ENCODE measurements around the gene COX7A2L. TPM values are rescaled to one million over a fixed set of nuclear protein-coding genes. Genes with fewer than 3 reads are reported as not detected.

COX7A2L gene
- total and polyA plus RNA-seq, 2 of the 8 experiments (the other 6 are each of a cell fraction or from before 2014, with no cell fraction given), result 85.6 to 114 TPM

- WGBS, 2 experiments (ENCODE audit: extremely low coverage in 1 of 2, insufficient coverage in 1 of 2, insufficient read length in 1 of 2, insufficient replicate concordance in 2 of 2, low coverage in 1 of 2, low lambda C conversion rate in 2 of 2, missing lambda C conversion rate in 1 of 2), result 86% methylated on average over 1 of the region's 1 CpG; no CpG with 5 or more reads in 1 of the 2 experiments
- no peak overlapping the region for H3K18ac ChIP-seq (ENCODE audit: extremely low read depth, low read length)
- CTCF ChIA-PET (ENCODE audit: partially characterized antibody), result interaction anchor here (0.6 kb wide), 1 partner anchor 13 kb away, joined by 5 read pairs; no protein-coding TSS in a partner anchor
- TF ChIP-seq JUND (IDR thresholded peaks at IDR 0.05; ENCODE audit: low read length), result no peak
- TF ChIP-seq RXRA (IDR thresholded peaks at IDR 0.05; ENCODE audit: insufficient read depth, low read depth, low read length), result no peak
- no peak for TF ChIP-seq CHD1 (IDR thresholded peaks at IDR 0.05; ENCODE audit: low read depth, low read length)
- TF ChIP-seq ATF2 (IDR thresholded peaks at IDR 0.05; ENCODE audit: low read length), result no peak
- no peak for TF ChIP-seq BACH1 (IDR thresholded peaks at IDR 0.05; ENCODE audit: low read length)
- TF ChIP-seq CBX8 (IDR thresholded peaks at IDR 0.05; ENCODE audit: borderline replicate concordance, low read depth, low read length), result no peak
- no peak for TF ChIP-seq SAP30 (IDR thresholded peaks at IDR 0.05; ENCODE audit: insufficient read depth, insufficient replicate concordance, low read length)
Observed at GRCh38 chr2:42392191-42392590, 31.2 kb upstream of the COX7A2L start.

More at GRCh38 chr2:42392191-42392590, 31.2 kb upstream of the COX7A2L start:
- POLR2A ChIA-PET (ENCODE audit: partially characterized antibody), result interaction anchor here (1.1 kb wide), 1 partner anchor 22 kb away, joined by 3 read pairs; no protein-coding TSS in a partner anchor
- Histone ChIP-seq H3K27me3 (replicated peaks in 1 of 4; ENCODE audit: control insufficient read depth in 3 of 4, extremely low read depth in 1 of 4, insufficient read depth in 3 of 4, low read length in 3 of 4) (no peaks in the 10 kb centered on the region), H4K8ac (ENCODE audit: extremely low read depth, insufficient read depth, low read length) (no peak overlapping the region), H4K5ac (ENCODE audit: insufficient read length, low read depth, low read length) (no peak overlapping the region), H3K56ac (replicated peaks; ENCODE audit: insufficient read length, low read depth, low read length) (no peak overlapping the region), H3K79me1 (ENCODE audit: low read depth, low read length) (no peaks in the 10 kb centered on the region), H3K4me3 (ENCODE audit: extremely low read depth in 1 of 4, insufficient read depth in 2 of 4, low read depth in 3 of 4, low read length in 4 of 4) (no peak overlapping the region), H3K23ac (ENCODE audit: insufficient read length) (no peak overlapping the region), H2AK5ac (ENCODE audit: low read depth, low read length) (no peak overlapping the region), H3K36me3 (ENCODE audit: control insufficient read depth in 2 of 4, insufficient read depth in 4 of 4, low read length in 3 of 4) (0 out of 8 replicates have a peak, but pooled peaks cover 0 to 4% (median 2%) of the 10 kb centered on the region in 4 experiments), H3K4ac (replicated peaks; ENCODE audit: insufficient read length, low read depth, low read length) (no peak overlapping the region), H3K23me2 (ENCODE audit: low read depth, low read length) (no peaks in the 10 kb centered on the region), H4K91ac (replicated peaks; ENCODE audit: insufficient read length, low read length) (no peak overlapping the region), H2AFZ (ENCODE audit: low read length) (no peak overlapping the region), H2BK20ac (ENCODE audit: low read length) (no peak overlapping the region), H3K9me3 (ENCODE audit: insufficient read depth in 2 of 2, low read depth in 1 of 2, low read length in 1 of 2) (no peaks in the 10 kb centered on the region), H3K14ac (ENCODE audit: insufficient read length) (no peak overlapping the region), H3K9ac (replicated peaks in 1 of 4; ENCODE audit: extremely low read depth in 1 of 4, low read depth in 3 of 4, low read length in 3 of 4) (no peak overlapping the region), H4K20me1 (replicated peaks in 1 of 2; ENCODE audit: control insufficient read depth in 1 of 2, insufficient read depth in 2 of 2, low read length in 2 of 2) (no peaks in the 10 kb centered on the region), H3K4me1 (replicated peaks in 1 of 4; ENCODE audit: control insufficient read depth in 3 of 4, insufficient read depth in 4 of 4, low read length in 3 of 4) (peaks cover 0 to 3% (median 0%) of the 10 kb centered on the region in 4 experiments; a peak in 2 of 7 replicates), H2BK12ac (ENCODE audit: low read depth, low read length) (no peak overlapping the region), H3K4me2 (ENCODE audit: insufficient read depth in 1 of 2, low read depth in 2 of 2, low read length in 2 of 2) (no peak overlapping the region), H3K79me2 (ENCODE audit: control insufficient read depth in 1 of 2, insufficient read depth in 2 of 2, low read length in 2 of 2) (no peaks in the 10 kb centered on the region), H2BK5ac (ENCODE audit: low read depth, low read length) (no peak overlapping the region), H2BK15ac (ENCODE audit: low read length) (no peak overlapping the region), H3K27ac (ENCODE audit: low read depth, low read length) (no peak overlapping the region), H2BK120ac (replicated peaks; ENCODE audit: low read depth, low read length) (no peak overlapping the region)
- DNase-seq (ENCODE audit: low read depth in 1 of 2, low spot score in 2 of 2) (peak in 1 of 2 experiments; percentile 22), FAIRE-seq (no peak)

Measured in H1 (cell line).